ENCODE measurements around the gene TRAPPC14. TPM values are rescaled to one million over a fixed set of nuclear protein-coding genes. Genes with fewer than 3 reads are reported as not detected.

The TRAPPC14 gene
- total and polyA plus RNA-seq, 2 of the 13 experiments (the other 11 are each of a cell fraction or from before 2014, with no cell fraction given): 4.7 to 9.6 TPM

GRCh38 chr7:100126931-100127865 lies 31.3 kb downstream of the TRAPPC14 start, which contains the start of gene MBLAC1 (continued):
- TF ChIP-seq MYC (CRISPR knock-in tag; IDR thresholded peaks at IDR 0.05; ENCODE audit: borderline replicate concordance): peak; percentile 40; the same call in 1 of the 2 replicates
- TF ChIP-seq, protein P1, sequence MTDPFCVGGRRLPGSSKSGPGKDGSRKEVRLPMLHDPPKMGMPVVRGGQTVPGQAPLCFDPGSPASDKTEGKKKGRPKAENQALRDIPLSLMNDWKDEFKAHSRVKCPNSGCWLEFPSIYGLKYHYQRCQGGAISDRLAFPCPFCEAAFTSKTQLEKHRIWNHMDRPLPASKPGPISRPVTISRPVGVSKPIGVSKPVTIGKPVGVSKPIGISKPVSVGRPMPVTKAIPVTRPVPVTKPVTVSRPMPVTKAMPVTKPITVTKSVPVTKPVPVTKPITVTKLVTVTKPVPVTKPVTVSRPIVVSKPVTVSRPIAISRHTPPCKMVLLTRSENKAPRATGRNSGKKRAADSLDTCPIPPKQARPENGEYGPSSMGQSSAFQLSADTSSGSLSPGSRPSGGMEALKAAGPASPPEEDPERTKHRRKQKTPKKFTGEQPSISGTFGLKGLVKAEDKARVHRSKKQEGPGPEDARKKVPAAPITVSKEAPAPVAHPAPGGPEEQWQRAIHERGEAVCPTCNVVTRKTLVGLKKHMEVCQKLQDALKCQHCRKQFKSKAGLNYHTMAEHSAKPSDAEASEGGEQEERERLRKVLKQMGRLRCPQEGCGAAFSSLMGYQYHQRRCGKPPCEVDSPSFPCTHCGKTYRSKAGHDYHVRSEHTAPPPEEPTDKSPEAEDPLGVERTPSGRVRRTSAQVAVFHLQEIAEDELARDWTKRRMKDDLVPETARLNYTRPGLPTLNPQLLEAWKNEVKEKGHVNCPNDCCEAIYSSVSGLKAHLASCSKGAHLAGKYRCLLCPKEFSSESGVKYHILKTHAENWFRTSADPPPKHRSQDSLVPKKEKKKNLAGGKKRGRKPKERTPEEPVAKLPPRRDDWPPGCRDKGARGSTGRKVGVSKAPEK (CRISPR knock-in tag; IDR thresholded peaks at IDR 0.05; ENCODE audit: borderline replicate concordance): 0 out of 2 replicates have a peak, but pooled peaks have one; percentile 21
- no peak for TF ChIP-seq SMYD3 (CRISPR knock-in tag; IDR thresholded peaks at IDR 0.05)
- TF ChIP-seq YEATS4 (CRISPR knock-in tag; IDR thresholded peaks at IDR 0.05; ENCODE audit: borderline replicate concordance): peak; percentile 61; the same call in 1 of the 2 replicates
- peak; percentile 66; the same call in 1 of the 2 replicates for TF ChIP-seq ZNF563 (CRISPR knock-in tag; IDR thresholded peaks at IDR 0.05)
- TF ChIP-seq ZNF256 (CRISPR knock-in tag; conservative IDR thresholded peaks at IDR 0.05): no peak; the same call in 1 of the 2 replicates
- TF ChIP-seq SNRNP70 (IDR thresholded peaks at IDR 0.05; ENCODE audit: low read depth, low read length): no peak
- TF ChIP-seq TRIM22 (IDR thresholded peaks at IDR 0.05): no peak
- no peak for TF ChIP-seq SMAD9 (CRISPR knock-in tag; IDR thresholded peaks at IDR 0.05)
- no peak for TF ChIP-seq RAD51 (IDR thresholded peaks at IDR 0.05; ENCODE audit: borderline replicate concordance)
- TF ChIP-seq RARG (CRISPR knock-in tag; IDR thresholded peaks at IDR 0.05; ENCODE audit: low read depth): no peak
- TF ChIP-seq THAP7 (CRISPR knock-in tag; IDR thresholded peaks at IDR 0.05): no peak; the same call in 1 of the 2 replicates
- TF ChIP-seq, protein P2, sequence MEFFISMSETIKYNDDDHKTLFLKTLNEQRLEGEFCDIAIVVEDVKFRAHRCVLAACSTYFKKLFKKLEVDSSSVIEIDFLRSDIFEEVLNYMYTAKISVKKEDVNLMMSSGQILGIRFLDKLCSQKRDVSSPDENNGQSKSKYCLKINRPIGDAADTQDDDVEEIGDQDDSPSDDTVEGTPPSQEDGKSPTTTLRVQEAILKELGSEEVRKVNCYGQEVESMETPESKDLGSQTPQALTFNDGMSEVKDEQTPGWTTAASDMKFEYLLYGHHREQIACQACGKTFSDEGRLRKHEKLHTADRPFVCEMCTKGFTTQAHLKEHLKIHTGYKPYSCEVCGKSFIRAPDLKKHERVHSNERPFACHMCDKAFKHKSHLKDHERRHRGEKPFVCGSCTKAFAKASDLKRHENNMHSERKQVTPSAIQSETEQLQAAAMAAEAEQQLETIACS (CRISPR knock-in tag; IDR thresholded peaks at IDR 0.05): peak; percentile 55; the same call in 1 of the 2 replicates
- TF ChIP-seq MTA3 (CRISPR knock-in tag; IDR thresholded peaks at IDR 0.05): no peak
- TF ChIP-seq, protein P3, sequence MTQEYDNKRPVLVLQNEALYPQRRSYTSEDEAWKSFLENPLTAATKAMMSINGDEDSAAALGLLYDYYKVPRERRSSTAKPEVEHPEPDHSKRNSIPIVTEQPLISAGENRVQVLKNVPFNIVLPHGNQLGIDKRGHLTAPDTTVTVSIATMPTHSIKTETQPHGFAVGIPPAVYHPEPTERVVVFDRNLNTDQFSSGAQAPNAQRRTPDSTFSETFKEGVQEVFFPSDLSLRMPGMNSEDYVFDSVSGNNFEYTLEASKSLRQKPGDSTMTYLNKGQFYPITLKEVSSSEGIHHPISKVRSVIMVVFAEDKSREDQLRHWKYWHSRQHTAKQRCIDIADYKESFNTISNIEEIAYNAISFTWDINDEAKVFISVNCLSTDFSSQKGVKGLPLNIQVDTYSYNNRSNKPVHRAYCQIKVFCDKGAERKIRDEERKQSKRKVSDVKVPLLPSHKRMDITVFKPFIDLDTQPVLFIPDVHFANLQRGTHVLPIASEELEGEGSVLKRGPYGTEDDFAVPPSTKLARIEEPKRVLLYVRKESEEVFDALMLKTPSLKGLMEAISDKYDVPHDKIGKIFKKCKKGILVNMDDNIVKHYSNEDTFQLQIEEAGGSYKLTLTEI (CRISPR knock-in tag; conservative IDR thresholded peaks at IDR 0.05): no peak

All from HepG2 (cell line).